DMS153 treated with DMSO at 0.1 percent for 48 hours (cell line): ENCODE results near the gene CDH13.
"Not testable (repeated sequence)": the region's sequence is repeated elsewhere in the genome, so short reads cannot be mapped to it uniquely, and the experiment has no call there.

Source experiments
- DNase-seq: peaks from one replicate; lab custom pipeline; 2025; ENCODE audit not compliant: unreplicated experiment; lab: John Stamatoyannopoulos, UW

Gene CDH13

GRCh38 chr16:82933933-82934332 is 307.2 kb downstream of the CDH13 start:
- DNase-seq, result not testable (repeated sequence)

- DNase-seq, result no peak
These were observed 309.0 kb downstream of the CDH13 start for GRCh38 chr16:82935766-82936165.

- DNase-seq, result no peak
These were observed 310.3 kb downstream of the CDH13 start for GRCh38 chr16:82936941-82937551.

- no peak for DNase-seq
These were observed 311.3 kb downstream of the CDH13 start for GRCh38 chr16:82937926-82938520.

GRCh38 chr16:82943371-82943770 is 316.6 kb downstream of the CDH13 start:
- no peak for DNase-seq

- DNase-seq, result no peak
These were observed 318.8 kb downstream of the CDH13 start for GRCh38 chr16:82945420-82946101.

GRCh38 chr16:82947698-82948097 is 320.9 kb downstream of the CDH13 start:
- no peak for DNase-seq

- no peak for DNase-seq
These were observed 322.2 kb downstream of the CDH13 start for GRCh38 chr16:82949016-82949415.

- DNase-seq, result no peak
These were observed 326.7 kb downstream of the CDH13 start for GRCh38 chr16:82953517-82953916.

GRCh38 chr16:82954224-82954929 is 327.6 kb downstream of the CDH13 start:
- no peak for DNase-seq

GRCh38 chr16:82955741-82956348 is 329.1 kb downstream of the CDH13 start:
- no peak for DNase-seq

GRCh38 chr16:82957212-82957611 is 330.4 kb downstream of the CDH13 start:
- DNase-seq, result no peak

GRCh38 chr16:82960918-82961317 is 334.1 kb downstream of the CDH13 start:
- no peak for DNase-seq

GRCh38 chr16:82963653-82964052 is 336.9 kb downstream of the CDH13 start:
- DNase-seq, result no peak

- no peak for DNase-seq
These were observed 339.0 kb downstream of the CDH13 start for GRCh38 chr16:82965808-82966207.

- no peak for DNase-seq
These were observed 340.7 kb downstream of the CDH13 start for GRCh38 chr16:82967424-82967823.

- no peak for DNase-seq
These were observed 344.4 kb downstream of the CDH13 start for GRCh38 chr16:82971126-82971525.

- no peak for DNase-seq
These were observed 345.7 kb downstream of the CDH13 start for GRCh38 chr16:82972331-82972919.

GRCh38 chr16:82979406-82980111 is 352.8 kb downstream of the CDH13 start:
- no peak for DNase-seq

- no peak for DNase-seq
These were observed 354.0 kb downstream of the CDH13 start for GRCh38 chr16:82980810-82981209.
